Measurements from ENCODE around the gene ZBED3. TPM values are rescaled to one million over a fixed set of nuclear protein-coding genes. Genes with fewer than 3 reads are reported as not detected.
A peak's percentile ranks its signal among the peaks of the same experiment; 100 is the strongest.

The ZBED3 gene
- total RNA-seq, 1 experiment from 2014 or later, result 0.76 TPM

Small RNA genes within 50 kb of the gene (small RNA-seq; reads per million reads assigned to genes)
- 45.6 reads per million, percentile 94 among the genes with 10 or more reads in this experiment for gene SNORA47

Other genes with a start within 250 kb of the ZBED3 start
- gene S100Z, start 237.3 kb downstream of the ZBED3 start, total RNA-seq (2014; rRNA removed; shearing (Covaris generic)), result not detected in 2 replicates
- 0.10 and 0.20 TPM in 2 replicates for gene CRHBP, start 134.2 kb downstream of the ZBED3 start, total RNA-seq (2014; rRNA removed; shearing (Covaris generic))
- gene AGGF1, start 56.9 kb downstream of the ZBED3 start, total RNA-seq (2014; rRNA removed; shearing (Covaris generic)), result 24.4 and 25.2 TPM in 2 replicates
- gene PDE8B, start 123.4 kb upstream of the ZBED3 start, total RNA-seq (2014; rRNA removed; shearing (Covaris generic)), result 0.82 and 1.1 TPM in 2 replicates

Data from HT1080 (cell line).